Activated CD4-positive, alpha-beta T cell treated with anti-CD3 and anti-CD28 coated beads for 36 hours (primary cell): ENCODE measurements around the gene HDHD5. TPM values are rescaled to one million over a fixed set of nuclear protein-coding genes. Genes with fewer than 3 reads are reported as not detected.
A peak's percentile ranks its signal among the peaks of the same experiment; 100 is the strongest.

Experiments
- ATAC-seq: fragments of 200-7000 bp; cut with Tn5 transposase; one replicate; pipeline ENCODE4 v1.10.0; 2021; ENCODE audit warnings: mild to moderate bottlenecking, moderate library complexity
- CTCF ChIA-PET: fragments of 350-600 bp; sonication (Branson Sonifier 250); formaldehyde crosslinking; loops from one replicate; lab custom pipeline; 2021; ENCODE audit warnings: antibody characterized with exemption; lab: Charles Lee
- POLR2A ChIA-PET: fragments of 350-600 bp; sonication (Branson Sonifier 250); formaldehyde crosslinking; loops from one replicate; lab custom pipeline; 2021; ENCODE audit warnings: antibody characterized with exemption, inconsistent platforms; lab: Charles Lee
- DNase-seq: peaks from one replicate; pipeline ENCODE4 v3.0.0-alpha.2; 2020
- H3K27ac Mint-ChIP-seq: one replicate; pipeline ENCODE4 v1.8.0; 2021; ENCODE audit warnings: mixed read lengths
- H3K27me3 Mint-ChIP-seq: one replicate; pipeline ENCODE4 v1.8.0; 2021; ENCODE audit warnings: mixed read lengths
- H3K36me3 Mint-ChIP-seq: one replicate; pipeline ENCODE4 v1.8.0; 2021; ENCODE audit warnings: low read depth, mixed read lengths
- H3K4me1 Mint-ChIP-seq: one replicate; pipeline ENCODE4 v1.8.0; 2021; ENCODE audit warnings: mixed read lengths
- H3K4me3 Mint-ChIP-seq: one replicate; pipeline ENCODE4 v1.8.0; 2021; ENCODE audit warnings: mild to moderate bottlenecking, moderate library complexity, mixed read lengths
- H3K9me3 Mint-ChIP-seq: one replicate; pipeline ENCODE4 v1.8.0; 2021; ENCODE audit warnings: low read depth, mixed read lengths
- intact Hi-C, 2 experiments: fragments of 100-400 bp; cut with DNase I in 1 of 2; cut with micrococcal nuclease in 1 of 2; formaldehyde crosslinking; loops; one replicate each; pipeline versions ENCODE4 v1.14.2 to v1.15.1; 2022 to 2024; cut with DNase I, micrococcal nuclease
- total RNA-seq, 2 experiments: library from RNA; stranded (reverse); gene quantifications; one replicate each; pipeline ENCODE4 v1.2.3, GENCODE V29; 2021

The HDHD5 gene
- 10 to 100 TPM; 51.6 to 69.0 TPM for total RNA-seq

DNA sequence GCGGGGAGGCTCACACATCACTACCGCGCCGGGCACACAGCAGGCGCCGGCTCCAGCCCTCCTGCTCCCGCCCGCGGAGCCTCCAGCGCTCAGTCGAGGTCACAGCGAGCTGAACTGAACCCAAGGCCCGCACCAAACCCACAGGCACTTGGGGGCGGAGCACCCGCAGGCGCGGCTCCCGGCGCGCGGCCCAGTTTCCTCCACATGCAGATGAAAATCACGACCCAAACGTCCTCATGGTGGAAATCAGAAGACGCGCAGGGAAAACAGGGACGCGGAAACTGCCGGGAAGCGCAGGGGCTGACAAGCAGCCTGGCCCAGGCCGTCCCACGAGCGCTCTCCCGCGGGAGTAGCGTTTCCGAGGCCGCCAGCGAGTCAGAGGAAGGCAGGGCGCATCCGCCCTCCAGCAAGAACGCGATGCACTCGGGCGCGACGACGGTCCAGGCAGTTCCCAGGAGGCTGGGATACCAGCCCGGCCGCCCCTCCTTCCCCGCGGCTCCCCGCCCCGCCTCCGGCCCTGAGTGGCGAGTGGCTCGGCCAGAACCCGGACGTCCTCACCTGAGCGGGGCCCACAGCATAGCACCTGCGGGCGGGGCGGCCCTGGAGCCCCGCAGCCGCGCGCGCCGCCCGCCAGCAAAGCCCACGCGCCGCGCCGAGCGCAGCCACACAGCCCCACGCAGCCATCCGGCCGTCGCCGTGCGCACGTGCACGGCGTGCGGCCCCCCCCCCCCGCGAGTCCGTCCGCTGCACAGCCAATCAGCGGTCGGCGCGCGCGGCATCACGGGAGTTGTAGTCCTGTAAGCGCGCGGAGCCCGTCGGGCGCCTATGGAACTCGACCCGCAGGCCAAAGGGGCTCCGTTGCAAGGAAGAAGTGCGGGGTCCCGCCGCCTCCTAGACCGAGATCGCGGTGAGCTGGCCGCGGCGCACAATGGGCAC, at the start of gene HDHD5:
Gene HDHD5 (minus strand): TSS at position 710 of the 936 bp plus-strand sequence. CDS start 26 bp downstream, at position 684.
- intact Hi-C loops = loop anchor here (1.0 to 5.0 kb wide), 9 partner anchors 12 to 918 kb away; partner anchors contain the start of genes IL17RA (in 2 of the 2), ATP6V1E1 (in 1 of the 2), BCL2L13 (in 1 of the 2) and BID (in 1 of the 2)
- DNase-seq (peak; percentile 94), ATAC-seq (peak; percentile 82)
- peaks cover 32% of the 10 kb centered on the region for H3K4me1 Mint-ChIP-seq
- ChIA-PET POLR2A (interaction anchor here (0.6 to 1.4 kb wide), 2 partner anchors 13 to 87 kb away, joined by 3 to 5 read pairs; no protein-coding TSS in a partner anchor), CTCF (interaction anchor here (1.0 to 7.7 kb wide), 7 partner anchors 10 to 84 kb away, joined by 3 to 64 read pairs (median 6); no protein-coding TSS in a partner anchor)
- H3K27me3 Mint-ChIP-seq = no peaks in the 10 kb centered on the region
- H3K4me3 Mint-ChIP-seq = peak within 1 kb of the TSS; percentile 84
- H3K9me3 Mint-ChIP-seq = no peaks in the 10 kb centered on the region
- peak within 1 kb of the TSS; percentile 87 for H3K27ac Mint-ChIP-seq
- peaks cover 24% of the 10 kb centered on the region for H3K36me3 Mint-ChIP-seq

DNA sequence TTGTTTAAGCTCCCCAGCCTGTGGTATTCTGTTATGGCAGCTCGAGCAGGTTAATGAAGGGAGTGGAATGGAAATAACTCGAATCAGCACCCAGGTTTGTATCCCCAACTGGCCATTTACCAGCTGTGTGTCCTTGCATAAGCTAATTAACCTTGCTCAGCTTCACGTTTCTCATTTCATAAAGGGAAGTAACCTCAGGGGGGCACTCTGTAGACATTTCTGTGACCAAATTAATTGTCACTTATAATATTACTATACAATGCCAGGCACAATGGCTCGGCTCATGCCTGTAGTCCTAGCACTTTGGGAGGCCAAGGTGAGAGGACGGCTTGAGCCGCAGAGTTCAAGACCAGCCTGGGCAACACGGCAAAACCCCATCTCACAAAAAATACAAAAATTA, 46.4 kb upstream of the HDHD5 start:
- Mint-ChIP-seq H3K27ac (no peak overlapping the region), H3K27me3 (no peaks in the 10 kb centered on the region), H3K4me1 (peaks cover 3% of the 10 kb centered on the region), H3K36me3 (peaks cover 11% of the 10 kb centered on the region), H3K4me3 (no peak overlapping the region), H3K9me3 (no peaks in the 10 kb centered on the region)
- POLR2A ChIA-PET = no interaction called here
- CTCF ChIA-PET = interaction anchor here (0.6 to 1.5 kb wide), 7 partner anchors 13 to 353 kb away, joined by 3 to 5 read pairs (median 3); no protein-coding TSS in a partner anchor
- DNase-seq = no peak
- intact Hi-C loops = no loop called here
- ATAC-seq = no peak

DNA sequence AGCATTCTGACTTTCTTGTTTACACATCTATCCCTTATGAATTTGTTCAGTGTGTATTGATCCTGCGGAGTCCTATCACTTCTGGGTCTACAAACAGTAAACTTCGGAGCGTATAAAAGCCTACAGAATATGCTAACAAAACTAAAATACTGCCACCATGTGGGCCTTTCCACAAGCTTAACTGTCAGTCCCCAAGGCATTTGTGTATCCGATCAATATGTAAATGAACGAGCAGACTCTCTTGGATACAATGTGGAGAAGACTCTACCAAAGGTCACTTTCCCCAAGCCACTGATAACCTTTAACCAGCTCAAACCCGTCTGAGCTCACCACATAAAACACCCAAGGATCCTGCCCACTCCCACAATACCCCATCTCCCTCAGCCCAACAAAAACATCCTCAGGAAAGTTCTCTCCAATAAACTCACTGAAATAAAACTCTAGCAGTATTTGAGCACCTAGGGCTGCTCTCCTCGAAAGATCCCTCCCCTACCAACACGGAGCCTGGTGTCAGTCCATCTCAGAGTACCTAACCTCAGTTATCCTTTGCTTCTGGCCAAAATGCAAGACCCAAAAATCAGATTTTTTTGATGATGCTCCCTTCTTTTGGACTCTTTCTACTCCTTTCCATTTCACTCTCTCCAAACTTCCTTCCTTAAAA, 42.3 kb upstream of the HDHD5 start:
- peak overlapping the region; percentile 1 for H3K27ac Mint-ChIP-seq
- intact Hi-C loops = no loop called here

DNA sequence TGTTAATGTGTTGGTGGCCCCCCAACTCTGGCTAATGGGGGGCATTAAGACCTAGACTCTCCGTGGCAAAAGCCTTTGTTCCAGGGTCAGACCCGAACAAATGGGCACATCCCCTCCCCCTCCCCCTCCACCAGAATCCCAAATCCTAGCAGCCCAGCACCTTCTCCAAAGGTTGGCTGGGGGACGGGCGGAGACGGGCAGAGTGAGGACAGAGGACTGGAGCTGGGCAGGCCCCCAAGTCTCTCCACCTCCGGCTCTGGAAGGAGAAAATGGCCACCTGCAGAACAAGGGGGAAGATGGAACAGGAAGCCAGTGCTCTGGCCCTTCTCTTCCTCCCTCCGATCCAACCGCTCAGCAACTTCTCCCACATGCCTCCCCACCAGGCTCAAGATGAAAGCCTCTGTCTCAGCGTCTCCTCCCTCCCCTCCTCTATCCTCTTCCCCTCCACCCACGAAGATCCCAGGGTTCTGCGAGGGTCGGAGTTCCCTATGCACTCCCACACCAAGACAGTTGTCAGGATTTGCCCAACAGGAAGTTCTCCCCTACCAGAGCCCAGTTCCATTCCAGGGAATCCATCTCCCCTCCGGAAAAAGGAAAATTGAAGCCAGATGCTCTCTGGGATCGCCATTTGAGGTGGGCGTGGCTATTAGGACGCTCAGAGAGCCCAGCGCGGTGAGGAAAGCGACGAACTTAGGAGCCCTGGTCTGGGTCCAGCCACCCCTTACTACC, 40.1 kb upstream of the HDHD5 start:
- CTCF ChIA-PET = interaction anchor here (0.9 to 1.5 kb wide), 2 partner anchors 27 to 252 kb away, joined by 3 to 9 read pairs; no protein-coding TSS in a partner anchor
- POLR2A ChIA-PET = no interaction called here
- intact Hi-C loops = no loop called here
- Mint-ChIP-seq H3K9me3 (no peaks in the 10 kb centered on the region), H3K4me3 (no peak overlapping the region), H3K36me3 (peaks cover 9% of the 10 kb centered on the region), H3K27me3 (no peaks in the 10 kb centered on the region), H3K27ac (no peak overlapping the region), H3K4me1 (peaks cover 3% of the 10 kb centered on the region)
- DNase-seq (no peak), ATAC-seq (no peak)

More for the DNA sequence above, 42.3 kb upstream of the HDHD5 start:
- no peaks in the 10 kb centered on the region for H3K9me3 Mint-ChIP-seq
- ChIA-PET CTCF (no interaction called here), POLR2A (no interaction called here)
- H3K4me3 Mint-ChIP-seq = no peak overlapping the region
- H3K27me3 Mint-ChIP-seq = no peaks in the 10 kb centered on the region
- peaks cover 9% of the 10 kb centered on the region for H3K36me3 Mint-ChIP-seq
- H3K4me1 Mint-ChIP-seq = no peaks in the 10 kb centered on the region
- ATAC-seq (no peak), DNase-seq (no peak)

DNA sequence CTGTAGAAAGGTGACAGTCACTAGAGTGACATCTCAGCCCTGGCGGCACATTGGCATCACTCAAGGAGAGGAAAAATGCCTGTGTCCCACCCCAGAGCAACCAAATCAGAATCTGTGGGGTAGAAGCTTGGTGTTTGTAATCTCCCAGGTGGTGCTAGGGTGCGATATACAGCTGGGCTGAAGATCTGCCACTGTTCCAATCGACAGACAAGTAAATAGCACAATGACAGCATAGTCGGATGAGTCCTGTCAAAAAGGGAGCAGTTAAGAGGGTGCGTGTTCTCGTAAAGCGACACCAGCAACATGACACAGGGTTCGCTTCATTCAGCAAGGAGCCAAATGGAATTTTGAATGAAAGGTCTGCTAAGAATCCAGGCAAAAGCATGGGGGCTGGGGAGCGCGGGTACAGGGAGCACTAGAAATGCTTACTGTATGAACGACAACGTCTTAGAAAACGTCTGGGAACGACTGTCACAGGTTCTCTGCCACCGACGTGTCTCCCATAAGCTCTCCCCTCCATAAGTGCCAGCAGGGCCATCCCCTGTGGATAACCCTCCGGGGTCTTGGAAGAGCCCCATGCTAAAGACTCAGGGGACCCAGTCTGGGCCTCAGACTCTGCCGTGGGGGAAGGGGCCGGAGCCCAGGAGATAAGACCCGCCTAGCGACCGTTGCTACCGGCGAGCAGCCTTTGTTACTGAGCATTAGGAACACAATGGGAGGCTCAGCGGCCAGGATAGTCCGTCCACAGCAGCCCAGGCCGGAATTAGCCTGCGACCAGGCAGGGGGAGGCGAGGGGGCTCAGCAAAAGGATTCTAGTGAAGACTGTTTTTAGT, 39.3 kb upstream of the HDHD5 start:
- H3K27me3 Mint-ChIP-seq = no peaks in the 10 kb centered on the region
- CTCF ChIA-PET = interaction anchor here (1.0 kb wide), 1 partner anchor 18 kb away, joined by 3 read pairs; no protein-coding TSS in a partner anchor
- H3K9me3 Mint-ChIP-seq = no peaks in the 10 kb centered on the region
- H3K4me1 Mint-ChIP-seq = peaks cover 3% of the 10 kb centered on the region
- H3K27ac Mint-ChIP-seq = no peak overlapping the region
- no peak overlapping the region for H3K4me3 Mint-ChIP-seq
- intact Hi-C loops = no loop called here
- ATAC-seq (no peak), DNase-seq (no peak)
- POLR2A ChIA-PET = no interaction called here
- peaks cover 9% of the 10 kb centered on the region for H3K36me3 Mint-ChIP-seq

DNA sequence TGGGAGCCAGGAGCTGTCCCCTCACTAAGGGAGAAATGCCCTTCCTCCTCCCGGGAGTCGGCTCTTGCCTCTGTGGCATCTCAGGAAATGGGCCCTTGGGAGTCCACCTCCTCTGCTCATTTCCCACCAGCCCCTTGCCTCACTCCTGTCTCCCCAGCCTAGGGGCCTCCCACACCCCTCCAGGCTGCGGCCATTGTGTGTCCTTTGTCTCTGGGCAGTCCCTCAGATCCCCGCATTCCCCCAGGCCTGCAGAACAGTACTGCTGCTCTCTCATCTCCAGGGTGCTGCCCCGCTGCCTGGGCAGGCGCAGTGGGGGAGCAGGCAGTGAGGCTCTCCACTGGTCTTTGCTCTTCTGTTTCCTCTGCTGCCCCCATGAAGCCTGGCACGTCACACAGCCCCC, 35.1 kb upstream of the HDHD5 start:
- Mint-ChIP-seq H3K4me3 (no peak overlapping the region), H3K36me3 (no peaks in the 10 kb centered on the region), H3K27me3 (no peaks in the 10 kb centered on the region), H3K27ac (no peak overlapping the region), H3K9me3 (no peaks in the 10 kb centered on the region), H3K4me1 (peaks cover 3% of the 10 kb centered on the region)
- no peak for ATAC-seq
- intact Hi-C loops = no loop called here
- no peak for DNase-seq
- ChIA-PET POLR2A (no interaction called here), CTCF (no interaction called here)

DNA sequence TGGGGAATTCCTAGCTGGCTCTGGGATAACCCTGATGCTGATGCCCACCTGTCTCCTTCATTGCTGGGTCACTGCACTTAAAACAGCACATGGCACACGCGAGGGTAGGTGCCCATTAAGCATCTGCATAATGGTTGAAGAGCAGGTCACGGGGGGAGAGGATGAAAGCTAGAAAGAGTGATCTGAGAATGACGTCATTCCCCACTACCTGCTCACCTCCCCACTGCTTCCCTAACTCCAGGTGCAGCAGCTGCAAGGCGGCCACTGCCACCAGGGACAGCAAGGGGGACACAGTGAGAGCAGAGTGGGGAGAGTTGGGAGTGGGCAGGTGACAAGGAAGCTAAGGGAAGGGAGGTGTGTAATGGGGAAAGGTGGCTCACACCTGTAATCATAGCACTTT, 33.1 kb upstream of the HDHD5 start:
- ChIA-PET CTCF (interaction anchor here (1.2 to 3.6 kb wide), 2 partner anchors 13 to 20 kb away, joined by 3 to 11 read pairs; no protein-coding TSS in a partner anchor), POLR2A (no interaction called here)
- no peak overlapping the region for H3K4me3 Mint-ChIP-seq
- DNase-seq = no peak
- peaks cover 3% of the 10 kb centered on the region for H3K4me1 Mint-ChIP-seq
- ATAC-seq = no peak
- no peaks in the 10 kb centered on the region for H3K27me3 Mint-ChIP-seq
- intact Hi-C loops = no loop called here
- H3K27ac Mint-ChIP-seq = peak overlapping the region; percentile 23
- H3K36me3 Mint-ChIP-seq = no peaks in the 10 kb centered on the region
- no peaks in the 10 kb centered on the region for H3K9me3 Mint-ChIP-seq

DNA sequence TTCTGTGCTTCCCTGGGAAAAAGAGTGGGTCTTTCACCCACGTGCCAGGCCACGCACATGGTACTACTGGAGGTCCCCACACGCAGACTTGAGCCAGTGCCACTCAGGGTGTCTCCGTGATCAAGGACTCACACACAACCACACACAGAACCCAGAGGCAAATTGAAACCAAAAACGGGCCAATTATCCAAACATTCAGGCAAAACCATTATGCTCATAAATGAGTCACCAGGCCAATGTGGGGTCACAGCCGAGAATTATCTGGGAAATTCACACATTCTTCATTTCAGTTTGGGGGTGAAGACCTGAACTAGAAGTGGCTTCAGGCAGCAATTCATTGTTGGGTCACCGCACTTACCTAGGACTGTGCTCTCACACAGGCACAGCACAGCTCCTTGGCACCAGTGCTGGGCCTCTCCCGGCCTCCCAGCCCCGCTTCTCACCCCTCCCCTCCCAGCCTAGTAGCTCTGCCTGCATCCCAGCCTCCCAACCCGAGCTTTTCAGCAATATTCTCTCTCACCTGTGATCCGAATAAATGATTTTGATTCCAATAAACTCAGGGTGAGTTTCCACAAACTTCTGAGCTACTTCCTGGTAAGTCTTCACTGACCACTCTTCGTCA, 32.2 kb upstream of the HDHD5 start:
- CTCF ChIA-PET = interaction anchor here (3.6 kb wide), 1 partner anchor 19 kb away, joined by 11 read pairs; no protein-coding TSS in a partner anchor
- Mint-ChIP-seq H3K4me3 (no peak overlapping the region), H3K27ac (peak overlapping the region; percentile 25), H3K36me3 (no peaks in the 10 kb centered on the region), H3K27me3 (no peaks in the 10 kb centered on the region), H3K9me3 (no peaks in the 10 kb centered on the region), H3K4me1 (peaks cover 3% of the 10 kb centered on the region)
- ATAC-seq (no peak), DNase-seq (no peak)
- POLR2A ChIA-PET = interaction anchor here (1.0 kb wide), 1 partner anchor 116 kb away, joined by 6 read pairs; no protein-coding TSS in a partner anchor
- intact Hi-C loops = no loop called here

DNA sequence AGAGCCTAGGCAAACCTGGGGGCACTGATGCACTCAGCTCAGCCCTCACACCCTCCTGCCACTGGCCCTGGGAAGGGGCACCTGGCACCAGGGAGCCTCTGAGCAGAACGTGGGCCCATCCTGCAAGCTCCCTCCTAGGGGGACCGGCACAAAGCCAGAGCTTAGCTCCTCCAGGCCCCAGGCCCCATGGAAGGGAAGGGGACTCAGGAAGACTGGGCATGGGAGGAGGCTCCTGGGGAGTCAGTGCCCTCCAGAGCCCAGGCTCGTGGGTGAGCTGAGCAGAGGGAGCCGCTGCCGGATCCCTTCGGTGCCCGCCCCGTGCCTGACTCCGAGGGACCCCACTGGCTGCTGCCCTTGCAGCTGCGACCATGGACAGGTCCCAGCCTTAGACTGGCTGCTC, 31.6 kb upstream of the HDHD5 start:
- H3K27ac Mint-ChIP-seq = no peak overlapping the region
- no peak overlapping the region for H3K4me3 Mint-ChIP-seq
- POLR2A ChIA-PET = interaction anchor here (1.0 kb wide), 1 partner anchor 116 kb away, joined by 6 read pairs; no protein-coding TSS in a partner anchor
- no peaks in the 10 kb centered on the region for H3K9me3 Mint-ChIP-seq
- ATAC-seq (no peak), DNase-seq (no peak)
- H3K36me3 Mint-ChIP-seq = no peaks in the 10 kb centered on the region
- intact Hi-C loops = no loop called here
- H3K4me1 Mint-ChIP-seq = peaks cover 3% of the 10 kb centered on the region
- no peaks in the 10 kb centered on the region for H3K27me3 Mint-ChIP-seq
- CTCF ChIA-PET = interaction anchor here (3.6 kb wide), 1 partner anchor 18 kb away, joined by 11 read pairs; no protein-coding TSS in a partner anchor

DNA sequence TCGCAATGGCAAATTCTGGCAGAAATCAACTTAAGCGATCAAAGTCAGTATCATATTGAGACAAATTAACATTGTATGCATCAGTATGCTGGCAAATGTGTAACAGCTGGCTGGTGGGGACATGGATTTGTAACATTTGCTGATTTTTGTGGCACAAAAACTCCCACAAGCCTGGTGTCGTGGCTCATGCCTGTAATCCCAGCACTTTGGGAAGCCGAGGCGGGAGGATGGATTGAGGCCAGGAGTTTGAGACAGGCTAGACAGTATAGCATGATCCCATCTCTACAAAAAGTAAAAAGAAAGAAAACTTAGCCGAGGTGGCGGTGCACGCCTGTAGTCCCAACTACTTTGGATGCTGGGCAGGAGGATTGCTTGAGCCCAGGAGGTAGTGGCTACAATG, 17.6 kb upstream of the HDHD5 start:
- DNase-seq (no peak), ATAC-seq (no peak)
- no peak overlapping the region for H3K4me3 Mint-ChIP-seq
- peaks cover 3% of the 10 kb centered on the region for H3K4me1 Mint-ChIP-seq
- H3K27me3 Mint-ChIP-seq = no peaks in the 10 kb centered on the region
- ChIA-PET CTCF (no interaction called here), POLR2A (no interaction called here)
- H3K36me3 Mint-ChIP-seq = peaks cover 11% of the 10 kb centered on the region
- H3K9me3 Mint-ChIP-seq = no peaks in the 10 kb centered on the region
- intact Hi-C loops = no loop called here
- H3K27ac Mint-ChIP-seq = no peak overlapping the region
